IPS-18a (cell line): ENCODE measurements around the gene DNM3.

Experiments used
- H3K27ac ChIP-seq: one replicate; pipeline ENCODE4 v1.5.1; 2013; ENCODE audit warnings: low read length
- H3K27me3 ChIP-seq: one replicate; pipeline ENCODE4 v1.6.1; 2013; ENCODE audit warnings: mild to moderate bottlenecking, low read length; ENCODE audit not compliant: control insufficient read depth, insufficient read depth
- H3K36me3 ChIP-seq: one replicate; pipeline ENCODE4 v1.6.1; 2013; ENCODE audit warnings: low read depth, low read length; ENCODE audit not compliant: control insufficient read depth
- H3K4me1 ChIP-seq: one replicate; pipeline ENCODE4 v1.6.1; 2013; ENCODE audit warnings: low read depth, low read length; ENCODE audit not compliant: control insufficient read depth
- H3K4me3 ChIP-seq: one replicate; pipeline ENCODE4 v1.5.1; 2013; ENCODE audit warnings: low read length
- H3K9ac ChIP-seq: one replicate; pipeline ENCODE4 v1.6.1; 2013; ENCODE audit warnings: mild to moderate bottlenecking, low read length, moderate library complexity
- H3K9me3 ChIP-seq: one replicate; pipeline ENCODE4 v1.6.1; 2013; ENCODE audit warnings: low read depth, low read length; ENCODE audit not compliant: control insufficient read depth

The DNM3 gene

GRCh38 chr1:171855381-171855780 lies 14.1 kb downstream of the DNM3 start:
- H3K9me3 ChIP-seq = no peaks in the 10 kb centered on the region
- no peaks in the 10 kb centered on the region for H3K4me1 ChIP-seq
- H3K9ac ChIP-seq = no peak overlapping the region
- no peak overlapping the region for H3K27ac ChIP-seq
- H3K4me3 ChIP-seq = no peak overlapping the region
- no peaks in the 10 kb centered on the region for H3K36me3 ChIP-seq
- no peaks in the 10 kb centered on the region for H3K27me3 ChIP-seq

DNA sequence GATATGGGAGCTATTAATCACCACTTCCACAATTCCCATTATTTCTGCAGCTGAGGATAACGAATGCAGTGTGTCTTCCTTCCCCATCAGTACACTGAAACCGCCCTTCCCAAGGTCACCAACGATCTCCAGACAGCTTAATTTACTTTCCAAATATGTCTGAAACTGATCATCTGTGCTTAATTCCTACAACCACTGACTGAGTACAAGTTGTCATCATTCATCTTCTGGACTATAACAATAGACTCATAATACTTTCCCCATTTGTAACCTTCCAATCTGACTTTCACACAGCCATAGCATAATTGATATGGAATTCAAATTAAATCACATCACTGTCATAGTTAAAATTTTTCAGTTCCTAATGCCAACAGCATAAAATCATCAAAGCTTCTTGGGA lies 17.4 kb downstream of the DNM3 start:
- Histone ChIP-seq H3K9ac (no peak overlapping the region), H3K27ac (no peak overlapping the region), H3K9me3 (no peaks in the 10 kb centered on the region), H3K36me3 (no peaks in the 10 kb centered on the region), H3K4me1 (no peaks in the 10 kb centered on the region), H3K27me3 (no peaks in the 10 kb centered on the region), H3K4me3 (no peak overlapping the region)

DNA sequence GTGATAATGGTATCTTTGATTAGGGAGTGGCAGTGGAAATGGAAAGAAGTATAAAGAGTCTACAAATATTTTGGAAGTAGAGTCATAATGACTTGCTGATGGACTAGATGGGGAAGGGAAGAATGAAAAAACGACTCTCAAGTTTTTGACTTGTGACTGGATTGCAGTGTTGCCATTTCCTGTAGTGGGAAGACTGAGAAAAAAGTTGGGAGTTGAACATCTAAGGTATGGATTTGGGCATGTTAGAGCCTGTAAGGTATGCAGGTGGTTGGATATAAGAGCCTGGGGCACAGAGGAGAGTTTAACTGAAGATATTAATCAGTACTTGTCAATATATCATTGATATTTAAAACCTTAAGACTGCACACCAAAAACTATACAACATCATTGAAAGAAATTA lies 19.4 kb downstream of the DNM3 start:
- Histone ChIP-seq H3K9ac (no peak overlapping the region), H3K9me3 (no peaks in the 10 kb centered on the region), H3K4me1 (no peaks in the 10 kb centered on the region), H3K4me3 (no peak overlapping the region), H3K36me3 (no peaks in the 10 kb centered on the region), H3K27me3 (no peaks in the 10 kb centered on the region), H3K27ac (no peak overlapping the region)

DNA sequence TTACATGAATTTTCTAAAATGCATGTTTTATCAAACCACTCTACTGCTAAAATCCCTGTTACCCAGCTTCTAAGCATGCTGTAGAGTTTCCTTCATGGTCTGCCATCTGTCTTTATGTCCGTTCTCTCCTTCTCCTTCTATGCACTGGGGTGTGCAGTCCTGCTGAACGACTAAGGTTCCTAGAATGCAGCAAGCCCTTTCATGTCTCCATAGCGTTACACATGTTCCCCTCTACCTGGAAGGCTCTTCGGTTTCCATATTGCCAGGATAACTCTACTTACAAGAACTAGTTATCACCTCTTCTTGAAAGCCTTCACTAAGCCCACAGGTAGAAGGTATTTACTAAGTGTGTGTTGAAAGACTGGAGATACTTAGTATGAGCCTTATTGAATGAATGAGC lies 22.2 kb downstream of the DNM3 start:
- no peak overlapping the region for H3K27ac ChIP-seq
- H3K9me3 ChIP-seq = no peaks in the 10 kb centered on the region
- no peaks in the 10 kb centered on the region for H3K4me1 ChIP-seq
- H3K4me3 ChIP-seq = no peak overlapping the region
- no peak overlapping the region for H3K9ac ChIP-seq
- H3K36me3 ChIP-seq = no peaks in the 10 kb centered on the region
- H3K27me3 ChIP-seq = no peaks in the 10 kb centered on the region

DNA sequence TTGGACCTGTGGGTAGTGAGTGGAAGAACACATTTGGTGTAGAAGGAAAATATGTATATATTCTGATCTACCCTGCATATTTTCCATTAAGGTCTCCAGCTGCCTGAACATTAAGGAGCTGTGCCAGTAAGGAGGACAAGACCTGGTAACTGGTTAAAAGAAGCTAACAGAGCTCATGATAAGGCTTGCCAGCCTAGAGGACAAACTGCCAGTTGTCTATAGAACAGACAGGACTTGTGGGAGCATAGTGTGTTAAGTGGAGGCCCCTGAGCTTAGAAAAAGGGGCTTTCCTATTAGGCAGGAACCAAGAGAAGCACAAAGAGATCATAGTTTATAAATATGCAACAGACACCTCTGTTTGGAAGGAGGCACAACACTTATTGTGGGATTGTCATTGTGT lies 23.0 kb downstream of the DNM3 start:
- Histone ChIP-seq H3K9me3 (no peaks in the 10 kb centered on the region), H3K36me3 (no peaks in the 10 kb centered on the region), H3K9ac (no peak overlapping the region), H3K27me3 (no peaks in the 10 kb centered on the region), H3K27ac (no peak overlapping the region), H3K4me1 (no peaks in the 10 kb centered on the region), H3K4me3 (no peak overlapping the region)

- Histone ChIP-seq H3K36me3 (no peaks in the 10 kb centered on the region), H3K9ac (no peak overlapping the region), H3K4me3 (no peak overlapping the region), H3K27me3 (no peaks in the 10 kb centered on the region), H3K9me3 (no peaks in the 10 kb centered on the region), H3K27ac (no peak overlapping the region), H3K4me1 (no peaks in the 10 kb centered on the region)
These were observed 23.8 kb downstream of the DNM3 start for GRCh38 chr1:171865106-171865505.

- no peaks in the 10 kb centered on the region for H3K27me3 ChIP-seq
- no peak overlapping the region for H3K9ac ChIP-seq
- H3K9me3 ChIP-seq = no peaks in the 10 kb centered on the region
- H3K4me1 ChIP-seq = peaks cover 4% of the 10 kb centered on the region
- no peak overlapping the region for H3K27ac ChIP-seq
- no peak overlapping the region for H3K4me3 ChIP-seq
- H3K36me3 ChIP-seq = no peaks in the 10 kb centered on the region
These were observed 25.9 kb downstream of the DNM3 start for GRCh38 chr1:171867236-171867635.

- Histone ChIP-seq H3K9ac (no peak overlapping the region), H3K4me1 (peaks cover 8% of the 10 kb centered on the region), H3K27ac (no peak overlapping the region), H3K36me3 (no peaks in the 10 kb centered on the region), H3K4me3 (no peak overlapping the region), H3K27me3 (no peaks in the 10 kb centered on the region), H3K9me3 (no peaks in the 10 kb centered on the region)
These were observed 27.0 kb downstream of the DNM3 start for GRCh38 chr1:171868217-171868803.

DNA sequence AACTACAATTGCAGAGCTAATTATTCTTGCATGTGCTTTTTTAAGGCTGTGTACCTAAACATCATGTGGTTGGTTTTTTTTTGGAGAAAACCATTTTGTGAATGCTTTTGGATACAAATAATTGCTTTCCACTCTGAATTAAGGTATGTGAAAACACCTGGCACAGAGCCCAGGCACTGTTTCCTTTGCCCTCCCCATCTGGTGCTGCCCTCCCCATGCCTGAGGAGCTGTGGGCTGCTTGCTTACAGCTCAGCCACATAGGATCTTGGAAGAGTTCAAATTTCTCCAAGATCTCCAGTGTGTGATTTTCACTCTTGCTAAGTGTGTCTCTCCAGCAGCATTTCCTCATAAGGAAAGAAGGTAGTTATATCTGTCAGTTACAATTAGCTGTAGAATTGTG lies 27.8 kb downstream of the DNM3 start:
- Histone ChIP-seq H3K4me3 (no peak overlapping the region), H3K36me3 (no peaks in the 10 kb centered on the region), H3K4me1 (peaks cover 8% of the 10 kb centered on the region), H3K9me3 (no peaks in the 10 kb centered on the region), H3K9ac (no peak overlapping the region), H3K27me3 (no peaks in the 10 kb centered on the region), H3K27ac (no peak overlapping the region)

- Histone ChIP-seq H3K9me3 (no peaks in the 10 kb centered on the region), H3K27me3 (no peaks in the 10 kb centered on the region), H3K4me1 (peaks cover 8% of the 10 kb centered on the region), H3K4me3 (no peak overlapping the region), H3K9ac (no peak overlapping the region), H3K27ac (no peak overlapping the region), H3K36me3 (no peaks in the 10 kb centered on the region)
These were observed 30.6 kb downstream of the DNM3 start for GRCh38 chr1:171871848-171872247.

DNA sequence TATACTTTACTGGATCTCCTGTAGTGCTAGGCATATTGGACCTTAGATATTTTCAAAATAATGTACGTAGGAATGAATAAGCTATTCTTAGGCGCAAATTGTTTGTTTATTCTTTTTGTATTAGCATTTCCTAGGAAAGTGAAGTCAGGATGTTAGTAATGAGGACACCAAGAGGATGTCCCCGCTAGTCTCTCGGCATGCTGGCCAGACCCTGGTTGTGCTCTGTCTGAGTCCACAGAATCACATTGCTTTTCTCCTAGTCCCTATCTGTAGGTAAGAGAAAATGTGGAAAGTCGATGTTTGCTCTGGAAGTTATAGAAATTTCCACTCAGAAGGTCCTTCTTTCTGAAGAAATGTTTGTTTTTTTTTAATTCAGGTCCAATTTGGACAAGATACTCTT lies 31.1 kb downstream of the DNM3 start:
- Histone ChIP-seq H3K27ac (no peak overlapping the region), H3K4me3 (no peak overlapping the region), H3K9ac (no peak overlapping the region), H3K27me3 (no peaks in the 10 kb centered on the region), H3K9me3 (no peaks in the 10 kb centered on the region), H3K36me3 (no peaks in the 10 kb centered on the region), H3K4me1 (peaks cover 8% of the 10 kb centered on the region)

DNA sequence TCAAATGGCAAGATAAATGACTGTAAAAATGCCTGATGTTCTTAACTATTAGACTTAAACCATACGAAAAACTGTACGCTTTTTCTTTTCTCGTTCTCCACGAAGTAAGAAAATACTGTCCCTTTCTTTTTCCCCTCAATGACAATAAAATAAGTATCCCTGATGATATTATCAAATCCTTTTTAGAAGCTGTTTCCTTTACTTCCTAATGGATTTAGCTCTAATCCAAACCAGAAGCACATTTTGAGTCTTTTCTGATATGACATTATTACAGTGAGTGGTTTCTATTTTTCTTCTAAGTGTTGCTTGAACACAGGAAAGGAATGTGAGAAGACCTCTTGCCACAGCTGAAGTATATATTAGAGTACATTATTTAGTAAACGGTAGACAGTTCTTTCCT lies 32.4 kb downstream of the DNM3 start:
- H3K27me3 ChIP-seq = no peaks in the 10 kb centered on the region
- no peak overlapping the region for H3K4me3 ChIP-seq

More for the DNA sequence above, 32.4 kb downstream of the DNM3 start:
- H3K4me1 ChIP-seq = peaks cover 8% of the 10 kb centered on the region
- H3K9ac ChIP-seq = no peak overlapping the region
- H3K27ac ChIP-seq = no peak overlapping the region
- no peaks in the 10 kb centered on the region for H3K9me3 ChIP-seq
- no peaks in the 10 kb centered on the region for H3K36me3 ChIP-seq
